ENCODE results near the gene PABPC3.

The PABPC3 gene

DNA sequence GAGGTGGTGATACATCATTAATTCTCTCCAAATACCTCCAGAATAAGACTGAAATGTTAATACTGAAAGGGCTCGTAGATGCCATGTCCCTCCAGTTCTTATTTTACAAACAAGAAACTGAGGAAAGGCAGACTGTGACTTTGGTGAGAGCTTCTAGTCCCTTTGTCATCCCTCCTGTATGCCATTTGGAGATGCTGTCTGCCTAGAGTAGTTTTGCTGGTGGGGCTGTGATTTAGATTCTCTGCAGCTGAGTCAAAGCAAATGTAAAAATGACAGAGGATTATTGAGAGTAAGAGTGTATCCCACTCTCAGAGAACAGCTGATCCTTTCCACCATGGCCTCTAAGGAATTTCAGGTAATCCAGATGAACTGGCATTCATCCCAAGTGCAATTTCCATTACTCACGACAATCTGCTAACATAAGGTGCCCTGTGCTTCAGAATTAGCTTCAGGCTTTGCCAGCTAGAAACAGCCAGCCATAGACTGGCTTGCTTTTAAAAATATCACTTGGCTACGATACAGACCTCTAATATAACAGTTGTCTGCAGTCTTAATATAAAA lies 16.8 kb downstream of the PABPC3 start:
- no peak for DNase-seq

DNA sequence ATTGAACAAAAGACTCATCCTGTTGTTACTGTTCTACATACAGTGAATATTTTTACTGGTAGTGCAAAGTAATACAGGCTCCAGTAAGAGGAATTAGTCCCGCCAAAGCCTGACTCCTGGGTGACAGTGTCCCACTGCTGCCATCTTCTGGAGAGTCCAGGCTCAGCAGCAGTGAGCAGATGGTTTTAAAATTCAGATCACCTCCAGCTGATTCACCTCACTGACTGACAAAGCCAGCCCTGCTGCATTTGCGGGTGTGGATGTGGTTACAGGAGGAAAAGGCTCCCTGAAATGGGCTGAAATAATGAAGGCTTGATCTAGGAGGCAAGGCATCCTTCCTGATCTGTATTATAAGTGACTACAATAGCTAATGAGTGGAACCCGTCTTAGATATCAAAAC lies 18.3 kb downstream of the PABPC3 start:
- DNase-seq, result peak; percentile 75

DNA sequence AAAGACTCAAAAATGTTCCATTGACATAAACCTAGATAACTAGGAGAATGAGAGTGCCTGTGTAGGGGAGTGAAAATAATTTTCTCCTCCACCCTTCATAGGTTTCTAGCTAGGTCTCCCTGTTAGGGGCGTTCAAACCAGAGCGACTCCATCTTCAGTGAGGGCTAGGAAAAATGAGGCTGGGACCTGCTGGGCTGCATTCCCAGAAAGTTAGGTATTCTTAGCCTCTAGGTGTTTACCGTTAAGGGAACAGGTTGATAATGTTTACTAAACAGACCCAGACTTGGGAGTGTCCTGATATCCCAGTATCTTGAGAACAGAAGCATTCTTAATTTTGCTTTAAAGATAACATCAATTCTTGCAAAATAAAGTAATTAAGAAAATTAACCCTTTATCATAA lies 20.1 kb downstream of the PABPC3 start:
- no peak for DNase-seq

DNA sequence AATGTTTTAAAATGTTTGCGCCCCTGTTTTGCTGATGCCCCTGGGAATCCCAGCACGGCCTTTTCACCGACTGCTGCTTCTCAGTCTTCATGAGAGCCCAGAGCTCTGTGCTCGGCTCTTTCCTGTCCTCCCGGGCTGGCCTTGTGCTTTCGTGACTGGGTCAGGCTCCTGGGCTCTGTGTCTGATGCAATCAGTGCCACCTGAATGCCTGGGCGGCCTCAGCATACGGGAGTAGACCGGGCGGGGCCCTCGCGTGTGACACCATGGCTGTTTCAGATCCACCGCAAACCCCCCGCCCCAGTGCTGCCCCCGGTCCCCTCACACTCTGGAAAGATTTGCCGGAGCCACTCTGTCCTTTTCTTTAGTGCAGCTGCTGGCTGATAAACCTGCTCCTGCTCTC lies 21.4 kb downstream of the PABPC3 start:
- DNase-seq, result no peak

DNA sequence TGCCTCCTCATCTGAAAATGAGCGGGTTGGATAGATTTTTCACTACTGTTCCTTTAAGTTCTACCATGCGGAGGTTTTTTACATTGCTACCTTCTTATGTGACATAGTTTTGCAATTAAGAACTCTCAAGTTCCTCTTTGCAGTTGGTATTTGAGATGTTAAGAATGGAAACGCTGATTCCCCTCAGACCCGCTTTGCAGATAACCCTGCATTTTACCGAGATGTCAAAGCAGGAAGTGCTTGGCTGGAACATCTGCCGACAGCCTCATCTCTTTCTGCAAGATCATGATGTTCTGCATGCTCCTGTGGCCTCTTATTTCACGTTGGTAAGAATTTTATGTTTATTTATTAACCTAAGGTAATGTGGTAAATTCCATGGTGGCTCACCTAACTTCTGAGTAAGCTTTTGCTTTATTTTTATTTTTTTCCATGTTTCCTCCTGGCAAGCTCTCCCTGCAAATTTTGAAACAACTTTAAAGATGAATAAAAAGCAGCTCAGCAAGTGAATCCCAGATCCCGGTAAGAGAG lies 22.5 kb downstream of the PABPC3 start:
- DNase-seq, result peak; percentile 81

DNA sequence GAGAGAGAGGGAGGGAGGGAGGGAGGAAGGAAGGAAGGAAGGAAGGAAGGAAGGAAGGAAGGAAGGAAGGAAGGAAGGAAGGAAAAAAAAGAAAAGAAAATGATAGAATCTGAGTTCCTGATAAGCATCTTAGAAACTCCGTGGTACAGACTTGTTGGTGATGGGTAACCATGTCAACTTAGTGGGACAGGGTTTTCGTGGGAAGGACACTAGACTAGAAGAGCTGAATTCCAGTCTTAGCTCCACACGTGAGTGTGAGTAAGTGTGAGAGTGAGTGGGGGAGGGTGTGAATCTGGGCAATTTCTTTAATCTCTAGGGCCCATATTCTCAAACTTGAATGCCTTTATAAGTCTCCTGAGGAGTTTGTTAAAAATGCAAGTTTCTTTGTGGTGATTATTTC lies 35.0 kb downstream of the PABPC3 start:
- no peak for DNase-seq

DNA sequence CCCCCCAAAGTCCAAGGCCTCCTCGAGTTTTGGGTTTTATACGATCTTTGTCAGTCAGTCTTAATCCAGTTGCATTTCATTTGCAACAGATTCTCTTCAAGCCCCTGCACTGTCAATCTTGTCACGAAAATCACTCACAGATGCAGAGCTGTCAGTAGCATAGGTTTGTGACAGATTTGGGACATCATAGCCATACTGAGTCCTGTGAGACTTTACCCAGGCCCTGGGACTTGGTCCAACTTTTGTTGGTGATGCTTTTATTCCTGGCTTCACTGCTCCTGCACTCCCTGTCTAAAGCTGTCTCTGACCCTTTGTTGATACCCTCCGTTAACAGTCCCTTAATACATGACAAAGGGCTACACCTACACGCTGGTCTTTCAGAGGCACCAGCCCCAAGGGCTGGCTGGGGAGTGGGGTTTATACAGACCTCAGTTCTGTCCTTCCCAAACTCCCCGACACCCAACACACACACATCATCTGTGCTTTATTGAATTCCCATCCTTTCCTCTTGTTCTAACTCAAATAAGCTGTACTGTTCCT lies 36.0 kb downstream of the PABPC3 start:
- no peak for DNase-seq

- no peak for DNase-seq
Observed at GRCh38 chr13:25132751-25133390, 36.9 kb downstream of the PABPC3 start.

DNA sequence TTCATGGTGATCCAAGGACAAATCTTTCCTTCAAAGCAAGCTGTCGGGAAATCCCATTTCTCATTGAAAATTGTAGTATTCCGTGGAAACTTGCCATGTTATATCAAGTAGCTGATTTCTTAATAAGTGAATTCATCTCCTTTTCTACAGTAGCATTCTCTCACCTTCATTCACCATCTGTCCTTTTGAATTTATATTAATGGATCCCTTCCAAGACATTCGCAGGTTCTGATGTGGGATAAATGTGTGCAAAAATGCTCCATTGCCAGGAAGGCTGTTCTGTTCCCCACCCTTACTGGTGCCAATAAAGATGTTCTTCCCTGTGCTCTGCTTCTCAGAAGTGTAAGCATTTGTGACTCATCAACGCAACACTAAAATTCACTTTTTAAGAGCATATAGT lies 40.0 kb downstream of the PABPC3 start:
- no peak for DNase-seq

DNA sequence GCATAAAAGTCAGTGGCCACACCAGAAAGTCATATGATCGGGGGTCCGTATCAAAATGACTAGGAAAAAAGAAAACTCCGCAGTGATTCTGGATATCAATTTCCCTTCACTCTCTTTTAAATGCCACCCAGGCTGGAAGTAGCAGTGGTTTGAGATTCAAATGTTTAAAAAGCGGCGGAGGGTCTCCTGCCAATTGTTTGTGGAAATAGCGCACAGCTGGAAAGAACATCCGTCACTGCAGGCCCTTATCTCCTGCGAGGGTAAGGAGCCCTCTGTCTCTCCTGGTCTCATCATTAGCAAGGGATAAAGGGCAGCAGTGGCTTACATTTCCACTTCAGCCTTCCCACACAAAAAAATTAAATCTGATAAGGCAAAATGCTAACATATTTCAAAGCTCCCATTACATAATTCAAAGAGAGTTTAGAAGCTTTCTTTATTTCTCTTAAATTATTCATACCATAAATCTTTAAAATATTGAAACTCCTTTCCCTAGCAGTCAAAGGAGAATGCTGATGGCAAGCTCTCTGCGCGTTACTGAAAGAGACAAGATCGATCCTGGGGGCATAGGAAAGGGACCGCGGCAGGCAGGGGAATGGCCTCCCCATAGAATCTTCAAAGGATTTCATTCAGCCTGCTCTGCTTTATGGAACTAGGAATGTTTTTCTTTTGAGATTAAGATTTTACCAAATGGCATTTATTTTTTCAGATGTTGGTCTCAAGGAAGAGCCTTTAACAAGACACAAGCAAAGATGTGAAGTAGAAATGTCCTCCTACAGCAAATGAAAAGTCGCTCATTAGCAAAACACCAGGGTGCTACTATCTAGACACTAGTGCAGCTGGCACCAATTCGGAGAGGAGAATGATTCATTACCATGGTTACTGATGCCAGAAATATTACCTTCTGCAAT lies 41.2 kb downstream of the PABPC3 start:
- no peak for DNase-seq

GRCh38 chr13:25137788-25138115 lies 41.8 kb downstream of the PABPC3 start:
- DNase-seq, result no peak

DNA sequence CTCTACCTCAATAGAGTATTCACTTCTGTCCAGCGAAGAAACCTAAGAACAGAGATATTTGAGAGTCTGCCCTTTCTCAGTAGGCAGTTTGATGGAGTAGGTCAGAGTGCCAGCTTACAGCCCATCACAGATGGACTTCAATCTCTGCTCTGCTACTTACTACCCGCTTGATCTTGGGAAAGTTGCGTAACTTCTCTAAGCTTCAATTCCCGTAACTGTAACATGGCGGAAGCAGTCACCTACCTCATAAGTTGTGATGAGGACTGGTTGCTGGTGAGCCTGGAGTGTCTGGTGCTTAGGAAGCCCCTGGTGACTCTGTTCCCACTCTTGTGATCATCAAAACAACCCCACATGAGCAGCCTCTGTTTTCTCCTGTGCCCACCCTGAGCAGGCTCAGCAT lies 45.1 kb downstream of the PABPC3 start:
- DNase-seq, result no peak

GRCh38 chr13:25143706-25144105 lies 47.8 kb downstream of the PABPC3 start:
- no peak for DNase-seq

DNA sequence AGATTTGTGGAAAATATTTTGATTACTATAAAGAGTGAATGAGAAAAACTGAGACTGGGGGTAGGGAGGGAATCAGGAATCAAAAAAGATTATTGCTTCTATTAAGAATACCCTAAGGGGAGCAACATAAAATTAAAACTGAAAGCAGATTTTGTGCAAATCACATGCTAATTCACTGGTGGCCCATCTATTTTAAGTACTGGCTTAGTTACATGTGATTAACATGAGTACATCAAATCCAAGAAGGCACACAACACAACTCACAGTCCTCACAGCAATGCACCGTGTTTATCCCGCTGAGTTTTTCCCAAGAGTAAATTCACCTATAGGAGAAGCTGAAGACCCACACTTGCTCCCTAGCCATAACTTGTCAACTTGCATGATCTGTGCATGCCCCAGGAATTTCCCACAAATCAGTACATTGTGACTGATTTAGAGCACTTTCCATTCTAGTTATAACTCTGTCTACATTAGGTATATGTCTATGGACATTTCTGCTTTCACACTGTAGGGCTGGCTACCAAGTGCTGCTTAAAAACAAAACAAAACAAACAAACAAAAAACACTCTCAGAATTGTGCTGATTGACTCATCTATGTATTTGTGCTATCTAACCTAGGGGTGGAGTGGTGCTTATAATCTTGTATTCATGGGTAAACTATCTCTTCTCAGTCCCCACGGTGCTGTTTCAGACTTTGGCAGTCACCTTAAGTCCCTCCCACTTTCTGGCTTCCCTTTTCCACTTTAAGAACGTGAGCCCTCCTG lies 51.9 kb downstream of the PABPC3 start:
- no peak for DNase-seq

GRCh38 chr13:25148402-25148771 lies 52.5 kb downstream of the PABPC3 start:
- DNase-seq, result no peak

Measured in MV-4-11 (cell line).